ENCODE data around the gene RHBDD1. TPM values are rescaled to one million over a fixed set of nuclear protein-coding genes. Genes with fewer than 3 reads are reported as not detected.

RHBDD1 gene
- total RNA-seq, 1 donor from 2014 or later: 90.2 TPM

GRCh38 chr2:227016894-227017293, 181.0 kb downstream of the RHBDD1 start:
- CTCF ChIA-PET: no interaction called here
- no peak for TF ChIP-seq CTCF (IDR thresholded peaks at IDR 0.05)
- POLR2A ChIA-PET: no interaction called here

GRCh38 chr2:227020416-227020815, 184.6 kb downstream of the RHBDD1 start:
- no peak overlapping the region for H3K4me3 Mint-ChIP-seq
- peaks cover 33% of the 10 kb centered on the region for H3K36me3 Mint-ChIP-seq (ENCODE audit: low read depth)
- no peak for TF ChIP-seq CTCF (IDR thresholded peaks at IDR 0.05)
- no peak for DNase-seq
- no peaks in the 10 kb centered on the region for H3K9me3 Mint-ChIP-seq
- H3K27me3 Mint-ChIP-seq: no peaks in the 10 kb centered on the region
- ChIA-PET POLR2A (no interaction called here), CTCF (no interaction called here)
- no peak overlapping the region for H3K27ac Mint-ChIP-seq
- H3K4me1 Mint-ChIP-seq: no peaks in the 10 kb centered on the region
- intact Hi-C loops (cut with micrococcal nuclease): no loop called here
- ATAC-seq (ENCODE audit: low read depth): no peak

More at GRCh38 chr2:227016894-227017293, 181.0 kb downstream of the RHBDD1 start:
- intact Hi-C loops (cut with micrococcal nuclease): no loop called here
- no peak overlapping the region for H3K27ac Mint-ChIP-seq
- DNase-seq (no peak), ATAC-seq (ENCODE audit: low read depth) (no peak)
- H3K27me3 Mint-ChIP-seq: no peaks in the 10 kb centered on the region
- no peaks in the 10 kb centered on the region for H3K4me1 Mint-ChIP-seq
- no peak overlapping the region for H3K4me3 Mint-ChIP-seq
- peaks cover 23% of the 10 kb centered on the region for H3K36me3 Mint-ChIP-seq (ENCODE audit: low read depth)
- H3K9me3 Mint-ChIP-seq: no peaks in the 10 kb centered on the region

GRCh38 chr2:227022608-227023007, 186.8 kb downstream of the RHBDD1 start:
- H3K36me3 Mint-ChIP-seq (ENCODE audit: low read depth): peaks cover 34% of the 10 kb centered on the region
- DNase-seq (no peak), ATAC-seq (ENCODE audit: low read depth) (no peak)
- no peaks in the 10 kb centered on the region for H3K4me1 Mint-ChIP-seq
- no peak overlapping the region for H3K27ac Mint-ChIP-seq
- POLR2A ChIA-PET: no interaction called here
- TF ChIP-seq CTCF (IDR thresholded peaks at IDR 0.05): no peak
- H3K4me3 Mint-ChIP-seq: no peak overlapping the region
- CTCF ChIA-PET: no interaction called here
- no peaks in the 10 kb centered on the region for H3K9me3 Mint-ChIP-seq
- no peaks in the 10 kb centered on the region for H3K27me3 Mint-ChIP-seq
- intact Hi-C loops (cut with micrococcal nuclease): no loop called here

- intact Hi-C loops (cut with micrococcal nuclease): no loop called here
- Mint-ChIP-seq H3K9me3 (no peaks in the 10 kb centered on the region), H3K4me3 (no peak overlapping the region), H3K27me3 (no peaks in the 10 kb centered on the region), H3K27ac (no peak overlapping the region), H3K4me1 (no peaks in the 10 kb centered on the region), H3K36me3 (ENCODE audit: low read depth) (peaks cover 30% of the 10 kb centered on the region)
- POLR2A ChIA-PET: no interaction called here
- ATAC-seq (ENCODE audit: low read depth): no peak
- no peak for TF ChIP-seq CTCF (IDR thresholded peaks at IDR 0.05)
- DNase-seq: no peak
- CTCF ChIA-PET: no interaction called here
Observed at GRCh38 chr2:227025510-227025909, 189.7 kb downstream of the RHBDD1 start.

- DNase-seq (no peak), ATAC-seq (ENCODE audit: low read depth) (no peak)
- Mint-ChIP-seq H3K4me1 (no peaks in the 10 kb centered on the region), H3K36me3 (ENCODE audit: low read depth) (peaks cover 35% of the 10 kb centered on the region), H3K4me3 (no peak overlapping the region), H3K27ac (no peak overlapping the region), H3K9me3 (no peaks in the 10 kb centered on the region), H3K27me3 (no peaks in the 10 kb centered on the region)
- ChIA-PET CTCF (no interaction called here), POLR2A (no interaction called here)
- intact Hi-C loops (cut with micrococcal nuclease): loop anchor here (10.0 kb wide), 1 partner anchor 735 kb away; no protein-coding TSS in a partner anchor
- TF ChIP-seq CTCF (IDR thresholded peaks at IDR 0.05): no peak
Observed at GRCh38 chr2:227029426-227030105, 193.7 kb downstream of the RHBDD1 start.

Data from activated B cell treated with CpG ODN at 0.5 μM for 24 hours (primary cell).